ENCODE data around the gene CHTOP. TPM values are rescaled to one million over a fixed set of nuclear protein-coding genes. Genes with fewer than 3 reads are reported as not detected.

The CHTOP gene
- total RNA-seq, 1 donor from 2014 or later = 59.3 TPM

DNA sequence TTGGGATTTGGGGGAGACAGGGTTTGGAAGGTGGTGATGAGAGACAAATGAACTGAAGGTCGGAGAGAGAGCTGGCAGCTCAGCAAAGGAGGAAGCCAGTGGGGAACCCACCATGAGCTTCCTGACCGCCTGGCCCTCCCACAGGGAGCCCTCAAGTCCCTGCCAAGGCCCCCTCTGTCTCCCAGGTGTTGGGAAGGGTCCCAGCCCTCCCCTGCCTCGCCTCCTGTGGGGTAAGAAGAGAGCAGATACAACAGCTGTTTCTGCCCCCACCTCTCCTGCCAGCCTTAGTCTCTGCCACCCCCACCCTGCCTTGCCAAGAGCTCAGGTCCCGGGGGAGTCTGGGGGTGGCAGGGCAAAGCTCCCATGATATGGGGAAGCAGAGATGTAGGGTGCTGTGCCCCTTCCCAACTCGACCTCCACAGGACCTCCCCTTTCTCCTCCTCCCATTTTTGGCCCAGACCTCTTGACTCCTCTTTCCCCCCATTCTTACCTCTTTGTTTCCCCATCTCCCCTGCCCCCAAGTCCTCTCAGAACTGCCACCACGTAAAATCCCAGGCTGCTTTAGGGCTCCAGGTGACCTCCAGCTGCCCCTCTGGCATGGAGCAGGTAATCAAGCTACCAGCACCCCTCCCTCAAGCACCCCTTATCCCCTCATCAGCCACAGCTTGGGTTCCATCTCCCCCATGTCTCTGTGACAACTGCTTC is 5.1 kb upstream of the CHTOP start:
- peaks cover 6% of the 10 kb centered on the region for H3K9me3 Mint-ChIP-seq (ENCODE audit: unreplicated experiment)
- TF ChIP-seq CTCF (IDR thresholded peaks at IDR 0.05; ENCODE audit: unreplicated experiment) = no peak
- peaks cover 17% of the 10 kb centered on the region for H3K27me3 Mint-ChIP-seq (ENCODE audit: unreplicated experiment)
- no peak for DNase-seq (ENCODE audit: low spot score)
- H3K36me3 Mint-ChIP-seq (ENCODE audit: low read depth, unreplicated experiment) = peaks cover 21% of the 10 kb centered on the region
- H3K4me1 Mint-ChIP-seq (ENCODE audit: unreplicated experiment) = peaks cover 48% of the 10 kb centered on the region
- no peak overlapping the region for H3K4me3 Mint-ChIP-seq (ENCODE audit: unreplicated experiment)
- peak overlapping the region; percentile 61 for H3K27ac Mint-ChIP-seq (ENCODE audit: unreplicated experiment)

DNA sequence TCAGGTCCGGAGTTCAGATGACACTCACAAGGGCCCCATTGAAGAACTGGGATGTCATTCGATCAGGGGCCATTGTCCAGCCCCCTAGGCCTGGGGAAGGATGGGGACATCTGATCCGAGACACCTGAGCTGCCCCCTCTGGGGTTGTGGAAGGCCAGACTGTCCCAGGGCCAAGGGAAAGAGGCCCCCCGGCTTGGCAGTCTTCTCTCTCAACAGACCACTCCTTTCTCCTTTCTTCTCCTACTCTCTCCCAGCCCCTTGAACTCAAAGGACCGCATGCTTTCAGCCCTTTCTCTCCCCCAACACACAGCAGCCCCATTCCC is 4.6 kb upstream of the CHTOP start:
- Mint-ChIP-seq H3K27me3 (ENCODE audit: unreplicated experiment) (peaks cover 19% of the 10 kb centered on the region), H3K9me3 (ENCODE audit: unreplicated experiment) (peaks cover 6% of the 10 kb centered on the region), H3K4me1 (ENCODE audit: unreplicated experiment) (peaks cover 44% of the 10 kb centered on the region), H3K36me3 (ENCODE audit: low read depth, unreplicated experiment) (peaks cover 20% of the 10 kb centered on the region), H3K27ac (ENCODE audit: unreplicated experiment) (no peak overlapping the region), H3K4me3 (ENCODE audit: unreplicated experiment) (no peak overlapping the region)
- DNase-seq (ENCODE audit: low spot score) = no peak
- TF ChIP-seq CTCF (IDR thresholded peaks at IDR 0.05; ENCODE audit: unreplicated experiment) = no peak

DNA sequence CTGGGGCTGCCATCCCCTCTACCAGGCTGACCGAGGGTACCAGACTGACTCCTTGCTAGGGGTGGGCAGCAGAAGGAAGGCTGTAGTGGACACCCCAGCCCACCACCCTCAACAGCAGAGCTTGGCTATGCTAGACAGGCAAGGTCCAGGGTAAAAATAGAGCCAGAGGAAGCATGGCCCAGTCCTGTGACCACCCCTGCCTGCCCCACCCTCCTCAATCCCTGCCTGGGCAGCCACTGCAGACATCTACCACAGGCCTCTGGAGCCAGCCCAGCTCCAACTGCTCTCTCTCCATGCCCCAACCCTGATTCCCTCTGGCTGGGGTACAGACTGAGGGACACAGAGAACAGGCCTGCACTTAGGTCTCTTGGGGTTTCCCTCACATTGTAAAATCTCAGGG is 3.9 kb upstream of the CHTOP start:
- peaks cover 23% of the 10 kb centered on the region for H3K36me3 Mint-ChIP-seq (ENCODE audit: low read depth, unreplicated experiment)
- DNase-seq (ENCODE audit: low spot score) = no peak
- peaks cover 42% of the 10 kb centered on the region for H3K4me1 Mint-ChIP-seq (ENCODE audit: unreplicated experiment)
- no peak overlapping the region for H3K4me3 Mint-ChIP-seq (ENCODE audit: unreplicated experiment)
- TF ChIP-seq CTCF (IDR thresholded peaks at IDR 0.05; ENCODE audit: unreplicated experiment) = no peak
- H3K9me3 Mint-ChIP-seq (ENCODE audit: unreplicated experiment) = peaks cover 6% of the 10 kb centered on the region
- no peak overlapping the region for H3K27ac Mint-ChIP-seq (ENCODE audit: unreplicated experiment)
- peaks cover 22% of the 10 kb centered on the region for H3K27me3 Mint-ChIP-seq (ENCODE audit: unreplicated experiment)

- peaks cover 41% of the 10 kb centered on the region for H3K4me1 Mint-ChIP-seq (ENCODE audit: unreplicated experiment)
- no peak overlapping the region for H3K27ac Mint-ChIP-seq (ENCODE audit: unreplicated experiment)
- TF ChIP-seq CTCF (IDR thresholded peaks at IDR 0.05; ENCODE audit: unreplicated experiment) = no peak
- no peak for DNase-seq (ENCODE audit: low spot score)
- peaks cover 22% of the 10 kb centered on the region for H3K27me3 Mint-ChIP-seq (ENCODE audit: unreplicated experiment)
- H3K9me3 Mint-ChIP-seq (ENCODE audit: unreplicated experiment) = peaks cover 6% of the 10 kb centered on the region
- peaks cover 23% of the 10 kb centered on the region for H3K36me3 Mint-ChIP-seq (ENCODE audit: low read depth, unreplicated experiment)
- H3K4me3 Mint-ChIP-seq (ENCODE audit: unreplicated experiment) = no peak overlapping the region
Measured at GRCh38 chr1:153630384-153630783, 3.5 kb upstream of the CHTOP start.
